ENCODE results near the gene STPG4. TPM values are rescaled to one million over a fixed set of nuclear protein-coding genes. Genes with fewer than 3 reads are reported as not detected.
A peak's percentile ranks its signal among the peaks of the same experiment; 100 is the strongest.

Gene STPG4
- total and polyA plus RNA-seq, 4 experiments from 2014 or later = 0.58 to 0.72 TPM; not detected in 2

- intact Hi-C loops (cut with micrococcal nuclease) = no loop called here
- POLR2A ChIA-PET (ENCODE audit: partially characterized antibody) = no interaction called here
- H3K4me1 Mint-ChIP-seq = no peaks in the 10 kb centered on the region
- no peak overlapping the region for H3K27ac Mint-ChIP-seq
- CTCF ChIA-PET (ENCODE audit: partially characterized antibody) = no interaction called here
- Histone ChIP-seq H3K4me1 (ENCODE audit: insufficient read depth, low read length) (no peaks in the 10 kb centered on the region), H3K27me3 (ENCODE audit: insufficient read depth, low read length) (no peaks in the 10 kb centered on the region), H3K36me3 (ENCODE audit: insufficient read depth, low read length) (no peaks in the 10 kb centered on the region), H3K4me3 (ENCODE audit: low read length in 2 of 2) (no peak overlapping the region), H3K27ac (ENCODE audit: low read depth, low read length) (no peak overlapping the region), H3K9me3 (ENCODE audit: control insufficient read depth in 1 of 2, low read length in 2 of 2) (no peaks in the 10 kb centered on the region)
- no peak overlapping the region for H3K4me3 Mint-ChIP-seq
- no peaks in the 10 kb centered on the region for H3K9me3 Mint-ChIP-seq
- H3K27me3 Mint-ChIP-seq = no peaks in the 10 kb centered on the region
- no peak for DNase-seq
- no peaks in the 10 kb centered on the region for H3K36me3 Mint-ChIP-seq
These were observed 62.6 kb downstream of the STPG4 start for GRCh38 chr2:47092465-47092864.

- ChIA-PET CTCF (ENCODE audit: partially characterized antibody) (no interaction called here), POLR2A (ENCODE audit: partially characterized antibody) (no interaction called here)
- H3K9me3 Mint-ChIP-seq = no peaks in the 10 kb centered on the region
- no peak overlapping the region for H3K27ac Mint-ChIP-seq
- Histone ChIP-seq H3K9me3 (ENCODE audit: control insufficient read depth in 1 of 2, low read length in 2 of 2) (no peaks in the 10 kb centered on the region), H3K36me3 (ENCODE audit: insufficient read depth, low read length) (no peaks in the 10 kb centered on the region), H3K4me3 (ENCODE audit: low read length in 2 of 2) (no peak overlapping the region), H3K27ac (ENCODE audit: low read depth, low read length) (no peak overlapping the region), H3K27me3 (ENCODE audit: insufficient read depth, low read length) (no peaks in the 10 kb centered on the region), H3K4me1 (ENCODE audit: insufficient read depth, low read length) (no peaks in the 10 kb centered on the region)
- H3K36me3 Mint-ChIP-seq = no peaks in the 10 kb centered on the region
- DNase-seq = no peak
- no peak overlapping the region for H3K4me3 Mint-ChIP-seq
- H3K27me3 Mint-ChIP-seq = peaks cover 0 to under 1% of the 10 kb centered on the region in 2 donors
- no peaks in the 10 kb centered on the region for H3K4me1 Mint-ChIP-seq
- intact Hi-C loops (cut with micrococcal nuclease) = no loop called here
These were observed 64.0 kb downstream of the STPG4 start for GRCh38 chr2:47091118-47091517.

DNA sequence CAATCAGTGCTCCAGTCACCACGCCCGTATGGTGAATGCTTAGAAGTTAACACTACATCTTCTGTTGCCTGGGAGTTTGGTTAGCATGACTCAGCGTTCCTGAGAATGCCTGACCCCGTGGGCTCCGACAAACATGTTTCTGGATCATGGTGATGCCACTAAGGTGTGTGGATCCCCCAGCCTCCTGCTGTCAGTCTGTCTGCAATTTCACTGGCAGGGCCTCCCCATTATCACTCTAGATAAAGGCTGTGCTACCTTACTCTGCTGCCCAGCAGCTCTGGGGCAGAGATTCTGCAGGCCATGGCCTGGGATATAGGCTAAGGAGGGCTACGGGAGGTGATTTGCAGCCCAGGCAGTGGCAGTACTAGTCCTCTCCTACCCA, 66.0 kb downstream of the STPG4 start:
- H3K9me3 ChIP-seq (ENCODE audit: control insufficient read depth in 1 of 2, low read length in 2 of 2) = no peaks in the 10 kb centered on the region
- no peaks in the 10 kb centered on the region for H3K4me1 ChIP-seq (ENCODE audit: insufficient read depth, low read length)
- H3K27ac ChIP-seq (ENCODE audit: low read depth, low read length) = no peak overlapping the region
- Mint-ChIP-seq H3K4me3 (no peak overlapping the region), H3K27me3 (peaks cover 2% of the 10 kb centered on the region in 2 donors), H3K4me1 (no peaks in the 10 kb centered on the region), H3K36me3 (no peaks in the 10 kb centered on the region), H3K9me3 (no peaks in the 10 kb centered on the region), H3K27ac (no peak overlapping the region)
- H3K36me3 ChIP-seq (ENCODE audit: insufficient read depth, low read length) = no peaks in the 10 kb centered on the region
- ChIA-PET POLR2A (ENCODE audit: partially characterized antibody) (no interaction called here), CTCF (ENCODE audit: partially characterized antibody) (no interaction called here)
- H3K27me3 ChIP-seq (ENCODE audit: insufficient read depth, low read length) = no peaks in the 10 kb centered on the region
- intact Hi-C loops (cut with micrococcal nuclease) = no loop called here
- no peak for DNase-seq
- no peak overlapping the region for H3K4me3 ChIP-seq (ENCODE audit: low read length in 2 of 2)

GRCh38 chr2:47088371-47089082, 66.6 kb downstream of the STPG4 start:
- no peaks in the 10 kb centered on the region for H3K4me1 ChIP-seq (ENCODE audit: insufficient read depth, low read length)
- H3K36me3 Mint-ChIP-seq = no peaks in the 10 kb centered on the region
- H3K27ac ChIP-seq (ENCODE audit: low read depth, low read length) = no peak overlapping the region
- CTCF ChIA-PET (ENCODE audit: partially characterized antibody) = no interaction called here
- H3K4me3 Mint-ChIP-seq = no peak overlapping the region
- peaks cover 2% of the 10 kb centered on the region in 2 donors for H3K27me3 Mint-ChIP-seq
- no peak for DNase-seq
- H3K9me3 ChIP-seq (ENCODE audit: control insufficient read depth in 1 of 2, low read length in 2 of 2) = no peaks in the 10 kb centered on the region
- H3K4me3 ChIP-seq (ENCODE audit: low read length in 2 of 2) = no peak overlapping the region
- POLR2A ChIA-PET (ENCODE audit: partially characterized antibody) = no interaction called here
- no peaks in the 10 kb centered on the region for H3K9me3 Mint-ChIP-seq
- intact Hi-C loops (cut with micrococcal nuclease) = no loop called here
- no peak overlapping the region for H3K27ac Mint-ChIP-seq
- H3K4me1 Mint-ChIP-seq = no peaks in the 10 kb centered on the region
- no peaks in the 10 kb centered on the region for H3K36me3 ChIP-seq (ENCODE audit: insufficient read depth, low read length)
- H3K27me3 ChIP-seq (ENCODE audit: insufficient read depth, low read length) = no peaks in the 10 kb centered on the region

DNA sequence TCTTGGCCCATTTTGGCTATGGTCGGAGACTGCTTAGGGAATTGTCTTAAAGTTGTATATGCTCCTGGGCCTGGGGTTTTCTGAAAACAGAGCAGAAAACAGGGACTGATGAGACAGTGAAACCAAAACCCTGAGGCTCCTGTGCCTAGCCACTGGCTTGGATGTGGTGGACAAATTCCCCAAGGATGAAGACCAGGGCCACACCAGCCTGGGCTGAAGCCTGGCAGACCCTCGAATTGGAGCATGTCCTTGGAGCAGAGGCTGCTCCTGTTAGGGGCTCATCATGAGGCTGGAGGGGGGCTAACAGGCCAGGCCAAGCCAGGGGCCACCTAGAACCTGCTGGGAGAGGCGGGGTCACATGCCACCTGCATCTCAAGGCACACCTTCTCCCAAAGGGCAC, 68.1 kb downstream of the STPG4 start:
- Mint-ChIP-seq H3K27me3 (peaks cover 2% of the 10 kb centered on the region in 2 donors), H3K4me3 (no peak overlapping the region), H3K4me1 (no peaks in the 10 kb centered on the region), H3K27ac (no peak overlapping the region), H3K36me3 (no peaks in the 10 kb centered on the region), H3K9me3 (no peaks in the 10 kb centered on the region)
- Histone ChIP-seq H3K4me1 (ENCODE audit: insufficient read depth, low read length) (no peaks in the 10 kb centered on the region), H3K9me3 (ENCODE audit: control insufficient read depth in 1 of 2, low read length in 2 of 2) (no peaks in the 10 kb centered on the region), H3K36me3 (ENCODE audit: insufficient read depth, low read length) (no peaks in the 10 kb centered on the region), H3K27ac (ENCODE audit: low read depth, low read length) (no peak overlapping the region), H3K27me3 (ENCODE audit: insufficient read depth, low read length) (no peaks in the 10 kb centered on the region), H3K4me3 (ENCODE audit: low read length in 2 of 2) (no peak overlapping the region)
- no peak for DNase-seq
- ChIA-PET CTCF (ENCODE audit: partially characterized antibody) (no interaction called here), POLR2A (ENCODE audit: partially characterized antibody) (no interaction called here)
- intact Hi-C loops (cut with micrococcal nuclease) = no loop called here

DNA sequence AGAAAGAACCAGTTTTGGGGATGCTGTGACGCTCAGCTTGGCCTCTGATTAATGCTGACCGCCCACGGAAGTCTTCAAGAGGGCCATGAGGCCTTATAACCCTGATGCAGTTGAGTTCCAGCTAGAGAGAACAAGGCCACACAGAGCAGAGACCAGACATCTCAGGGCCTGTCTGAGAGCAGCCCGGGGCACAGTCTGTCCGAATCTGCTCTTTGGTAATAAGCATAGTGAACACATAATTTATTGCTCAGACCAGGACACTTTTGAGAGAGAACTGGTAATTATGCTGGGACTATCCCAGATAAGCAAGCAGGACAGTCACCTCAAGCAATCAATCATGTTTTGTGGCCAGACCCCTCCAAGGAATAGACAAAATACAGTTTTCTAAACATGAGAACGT, 68.5 kb downstream of the STPG4 start:
- H3K4me3 Mint-ChIP-seq = no peak overlapping the region

GRCh38 chr2:47086054-47086471, 69.0 kb downstream of the STPG4 start:
- Mint-ChIP-seq H3K36me3 (no peaks in the 10 kb centered on the region), H3K27me3 (peaks cover 2% of the 10 kb centered on the region in 2 donors), H3K9me3 (no peaks in the 10 kb centered on the region), H3K27ac (no peak overlapping the region), H3K4me1 (no peaks in the 10 kb centered on the region), H3K4me3 (peak overlapping the region in 1 of 8 donors; percentile 9)
- DNase-seq = no peak
- ChIA-PET POLR2A (ENCODE audit: partially characterized antibody) (no interaction called here), CTCF (ENCODE audit: partially characterized antibody) (no interaction called here)
- Histone ChIP-seq H3K4me1 (ENCODE audit: insufficient read depth, low read length) (no peaks in the 10 kb centered on the region), H3K27ac (ENCODE audit: low read depth, low read length) (no peak overlapping the region), H3K4me3 (ENCODE audit: low read length in 2 of 2) (no peak overlapping the region), H3K27me3 (ENCODE audit: insufficient read depth, low read length) (no peaks in the 10 kb centered on the region), H3K36me3 (ENCODE audit: insufficient read depth, low read length) (no peaks in the 10 kb centered on the region), H3K9me3 (ENCODE audit: control insufficient read depth in 1 of 2, low read length in 2 of 2) (no peaks in the 10 kb centered on the region)
- intact Hi-C loops (cut with micrococcal nuclease) = no loop called here

More for the DNA sequence above, 68.5 kb downstream of the STPG4 start:
- Mint-ChIP-seq H3K36me3 (no peaks in the 10 kb centered on the region), H3K27ac (no peak overlapping the region), H3K4me1 (no peaks in the 10 kb centered on the region), H3K9me3 (no peaks in the 10 kb centered on the region), H3K27me3 (peaks cover 2% of the 10 kb centered on the region in 2 donors)
- H3K9me3 ChIP-seq (ENCODE audit: control insufficient read depth in 1 of 2, low read length in 2 of 2) = no peaks in the 10 kb centered on the region
- POLR2A ChIA-PET (ENCODE audit: partially characterized antibody) = no interaction called here
- CTCF ChIA-PET (ENCODE audit: partially characterized antibody) = no interaction called here
- H3K36me3 ChIP-seq (ENCODE audit: insufficient read depth, low read length) = no peaks in the 10 kb centered on the region
- no peaks in the 10 kb centered on the region for H3K27me3 ChIP-seq (ENCODE audit: insufficient read depth, low read length)
- intact Hi-C loops (cut with micrococcal nuclease) = no loop called here
- no peak for DNase-seq
- no peaks in the 10 kb centered on the region for H3K4me1 ChIP-seq (ENCODE audit: insufficient read depth, low read length)
- H3K4me3 ChIP-seq (ENCODE audit: low read length in 2 of 2) = no peak overlapping the region
- no peak overlapping the region for H3K27ac ChIP-seq (ENCODE audit: low read depth, low read length)
